Esophagus squamous epithelium (tissue), 5 donors: ENCODE results near the gene ECT2L. TPM values are rescaled to one million over a fixed set of nuclear protein-coding genes. Genes with fewer than 3 reads are reported as not detected.
A peak's percentile ranks its signal among the peaks of the same experiment; 100 is the strongest.

Source experiments
- DNase-seq: peaks from one replicate; lab custom pipeline; 2025; lab: John Stamatoyannopoulos, UW
- H3K27ac ChIP-seq, 4 donors: fragments of 200-600 bp; sonication (generic); one replicate each; pipeline ENCODE4 v1.5.1; 2016 to 2019; ENCODE audit warnings: mild to moderate bottlenecking in 1 of 4
- H3K27me3 ChIP-seq, 4 donors: fragments of 200-600 bp; sonication (generic); 1 replicate in 3 of 4; 2 replicates in 1 of 4; pipeline versions ENCODE4 v1.5.1 to v1.6.0; 2017 to 2021; ENCODE audit warnings: antibody characterized with exemption in 1 of 4
- H3K36me3 ChIP-seq, 3 donors: fragments of 200-600 bp; sonication (generic); one replicate each; pipeline ENCODE4 v1.5.1; 2016 to 2019
- H3K4me1 ChIP-seq, 3 donors: fragments of 200-600 bp; sonication (generic); one replicate each; pipeline ENCODE4 v1.5.1; 2017 to 2019
- H3K4me3 ChIP-seq, 4 donors: fragments of 200-600 bp; sonication (generic); 1 replicate in 3 of 4; 2 replicates in 1 of 4; pipeline ENCODE4 v1.5.1; 2016 to 2019; ENCODE audit warnings: mild to moderate bottlenecking in 2 of 4, moderate library complexity in 1 of 4
- H3K9me3 ChIP-seq, 3 donors: fragments of 200-600 bp; sonication (generic); one replicate each; pipeline ENCODE4 v1.5.1; 2016 to 2019
- CTCF ChIP-seq, 6 experiments: fragments of 450-650 bp in 4 of 6; fragments of 200-600 bp in 2 of 6; sonication (generic) in 2 of 6; IDR thresholded peaks; one replicate each; pipeline ENCODE4 v1.5.1; 2016 to 2019; ENCODE audit warnings: antibody characterized with exemption in 6 of 6, mild to moderate bottlenecking in 4 of 6, moderate library complexity in 4 of 6
- POLR2A ChIP-seq, 4 donors: fragments of 450-650 bp; IDR thresholded peaks; one replicate each; pipeline ENCODE4 v1.6.1; 2017; ENCODE audit warnings: antibody characterized with exemption in 4 of 4, mild to moderate bottlenecking in 4 of 4, moderate library complexity in 3 of 4
- WGBS, 2 donors: methylation state at CpG; one replicate each; pipeline ENCODE4 v1.1.5; 2018; 5-methylcytosine and 5-hydroxymethylcytosine counted together
- intact Hi-C: fragments of 100-400 bp; cut with DNase I; formaldehyde crosslinking; loops from one replicate; pipeline ENCODE4 v1.15.0; 2022
- total RNA-seq, 4 donors: library from RNA; depleted of rRNA; stranded (reverse); fragments of >200 nt; gene quantifications; one replicate each; pipeline ENCODE4 v1.1.0, GENCODE V29; 2016
- donor health status: DM: yes; HTN: yes; CAD: no.

Gene ECT2L
- total RNA-seq, 4 donors from 2014 or later, result not detected

- H3K27me3 ChIP-seq, result no peaks in the 10 kb centered on the region
- no peaks in the 10 kb centered on the region for H3K36me3 ChIP-seq
- H3K4me3 ChIP-seq, result no peak overlapping the region
- WGBS, 2 donors, result 47 to 75% methylated on average over 6 of the region's 6 CpGs
- DNase-seq, result no peak
- no peaks in the 10 kb centered on the region for H3K9me3 ChIP-seq
- H3K27ac ChIP-seq, result no peak overlapping the region
- intact Hi-C loops, result loop anchor here (5.0 to 10.0 kb wide), 3 partner anchors 74 to 654 kb away; no protein-coding TSS in a partner anchor
- H3K4me1 ChIP-seq, result peaks cover 6 to 13% (median 7%) of the 10 kb centered on the region in 3 donors
- TF ChIP-seq CTCF (IDR thresholded peaks at IDR 0.05), result no peak
- no peak for TF ChIP-seq POLR2A (IDR thresholded peaks at IDR 0.05)
Observed at GRCh38 chr6:138769102-138769676, 26.7 kb upstream of the ECT2L start.

- Histone ChIP-seq H3K9me3 (no peaks in the 10 kb centered on the region), H3K4me3 (peak overlapping the region; percentile 67 to 97 (median 84)), H3K36me3 (peaks cover 0 to 20% (median 0%) of the 10 kb centered on the region in 3 donors), H3K27me3 (no peaks in the 10 kb centered on the region), H3K4me1 (peaks cover 12 to 28% (median 13%) of the 10 kb centered on the region in 3 donors), H3K27ac (peak overlapping the region; percentile 91 to 98 (median 96))
- intact Hi-C loops, result no loop called here
- WGBS, 2 donors, result 13 to 15% methylated on average over 8 of the region's 8 CpGs
- TF ChIP-seq POLR2A (IDR thresholded peaks at IDR 0.05) (no peak), CTCF (IDR thresholded peaks at IDR 0.05) (no peak)
- no peak for DNase-seq
Observed at GRCh38 chr6:138772596-138773176, 23.2 kb upstream of the ECT2L start.

GRCh38 chr6:138773177-138774091 lies 22.5 kb upstream of the ECT2L start, which contains the start of gene CCDC28A:
Gene CCDC28A (plus strand): TSS chr6:138773769. CDS start chr6:138776121, 2,352 bp downstream.
- Histone ChIP-seq H3K27ac (peak within 1 kb of the TSS; percentile 91 to 98 (median 96)), H3K4me1 (peaks cover 12 to 28% (median 13%) of the 10 kb centered on the region in 3 donors), H3K9me3 (no peaks in the 10 kb centered on the region), H3K27me3 (no peaks in the 10 kb centered on the region), H3K4me3 (peak within 1 kb of the TSS; percentile 67 to 97 (median 84)), H3K36me3 (peaks cover 0 to 27% (median 0%) of the 10 kb centered on the region in 3 donors)
- intact Hi-C loops, result no loop called here
- 0% methylated on average over 24 to 25 of the region's 47 CpGs for WGBS, 2 donors
- DNase-seq, result peak; percentile 94
- TF ChIP-seq CTCF (IDR thresholded peaks at IDR 0.05) (peak in 2 of 6 experiments; percentile 19 to 33), POLR2A (IDR thresholded peaks at IDR 0.05) (peak in 3 of 4 donors; percentile 41 to 77 (median 73))

- no peak for TF ChIP-seq CTCF (IDR thresholded peaks at IDR 0.05)
- no peak for TF ChIP-seq POLR2A (IDR thresholded peaks at IDR 0.05)
- intact Hi-C loops, result no loop called here
- H3K4me3 ChIP-seq, result peak overlapping the region; percentile 67 to 97 (median 84)
- H3K4me1 ChIP-seq, result peaks cover 12 to 28% (median 13%) of the 10 kb centered on the region in 3 donors
- no peak for DNase-seq
- no peaks in the 10 kb centered on the region for H3K27me3 ChIP-seq
- H3K9me3 ChIP-seq, result no peaks in the 10 kb centered on the region
- WGBS, 2 donors, result 14 to 16% methylated on average over 3 of the region's 3 CpGs
- H3K27ac ChIP-seq, result peak overlapping the region; percentile 91 to 98 (median 96)
- peaks cover 0 to 37% (median 0%) of the 10 kb centered on the region in 3 donors for H3K36me3 ChIP-seq
Observed at GRCh38 chr6:138774370-138774769, 21.5 kb upstream of the ECT2L start.
